Neural cell (in vitro differentiated cells): Measurements from ENCODE around the gene MID1. TPM values are rescaled to one million over a fixed set of nuclear protein-coding genes. Genes with fewer than 3 reads are reported as not detected.

Experiments
- H2AFZ ChIP-seq: fragments of 200-600, 300-800 bp; sonication (generic), shearing (Covaris generic); 2 replicates; pipeline ENCODE4 v1.6.0; 2014; ENCODE audit warnings: low read depth, mild to moderate bottlenecking, antibody characterized with exemption, low read length, moderate library complexity
- H3F3A ChIP-seq: fragments of 200-600 bp; shearing (Covaris generic); 2 replicates; pipeline ENCODE4 v1.6.1; 2016; ENCODE audit warnings: mild to moderate bottlenecking, moderate library complexity, mixed read lengths, antibody characterized with exemption, low read length; ENCODE audit not compliant: insufficient read depth, poor library complexity, severe bottlenecking
- H3K27ac ChIP-seq: fragments of 200-600, 300-800 bp; sonication (generic), shearing (Covaris generic); 2 replicates; pipeline ENCODE4 v1.5.1; 2014; ENCODE audit warnings: mild to moderate bottlenecking, low read length, moderate library complexity
- H3K27me3 ChIP-seq: fragments of 300-800, 200-600 bp; sonication (generic), shearing (Covaris generic); 2 replicates; pipeline ENCODE4 v1.6.0; 2014; ENCODE audit warnings: mild to moderate bottlenecking, low read depth, low read length, moderate library complexity; ENCODE audit not compliant: insufficient read depth
- H3K36me3 ChIP-seq: fragments of 300-800, 200-600 bp; sonication (generic), shearing (Covaris generic); 2 replicates; pipeline ENCODE4 v1.5.1; 2014; ENCODE audit warnings: mild to moderate bottlenecking, antibody characterized with exemption, low read length, moderate library complexity; ENCODE audit not compliant: insufficient read depth
- H3K4me2 ChIP-seq: fragments of 300-800, 200-600 bp; sonication (generic), shearing (Covaris generic); 2 replicates; pipeline ENCODE4 v1.6.0; 2014; ENCODE audit warnings: mild to moderate bottlenecking, low read length
- H3K4me3 ChIP-seq: fragments of 300-800, 200-600 bp; sonication (generic), shearing (Covaris generic); 2 replicates; pipeline ENCODE4 v1.5.1; 2014; ENCODE audit warnings: mild to moderate bottlenecking, low read length, moderate library complexity
- H3K79me2 ChIP-seq: fragments of 200-600 bp; shearing (Covaris generic); replicated peaks from 2 replicates; pipeline ENCODE4 v1.6.0; 2014; ENCODE audit warnings: mild to moderate bottlenecking, low read length, moderate library complexity; ENCODE audit not compliant: insufficient read depth
- H3K9ac ChIP-seq: fragments of 300-800, 200-600 bp; sonication (generic), shearing (Covaris generic); 2 replicates; pipeline ENCODE4 v1.6.1; 2016; ENCODE audit warnings: mild to moderate bottlenecking, low read length, mixed read lengths
- H3K9me2 ChIP-seq: fragments of 200-600 bp; shearing (Covaris generic); 2 replicates; pipeline ENCODE4 v1.6.1; 2016; ENCODE audit warnings: mild to moderate bottlenecking, low read length, mixed read lengths; ENCODE audit not compliant: insufficient read depth
- H3K9me3 ChIP-seq: fragments of 200-600, 300-800 bp; sonication (generic), shearing (Covaris generic); 2 replicates; pipeline ENCODE4 v1.6.1; 2016; ENCODE audit warnings: mild to moderate bottlenecking, mixed run types, low read length, moderate library complexity, mixed read lengths
- H4K20me1 ChIP-seq: fragments of 200-600 bp; shearing (Covaris generic); 2 replicates; pipeline ENCODE4 v1.6.1; 2016; ENCODE audit warnings: mild to moderate bottlenecking, mixed run types; ENCODE audit not compliant: insufficient read depth
- EP300 ChIP-seq: fragments of 450-650 bp; conservative IDR thresholded peaks from 2 replicates; pipeline ENCODE4 v1.6.1; 2014; ENCODE audit warnings: antibody characterized with exemption, mild to moderate bottlenecking, moderate library complexity; ENCODE audit not compliant: poor library complexity, severe bottlenecking
- EZH2 ChIP-seq: fragments of 200-600, 300-800 bp; shearing (Covaris generic), sonication (generic); IDR thresholded peaks from 2 replicates; pipeline ENCODE4 v1.6.1; 2014; ENCODE audit warnings: antibody characterized with exemption, low read length, borderline replicate concordance, mild to moderate bottlenecking; ENCODE audit not compliant: insufficient read depth, poor library complexity, severe bottlenecking
- MXI1 ChIP-seq: fragments of 450-650 bp; conservative IDR thresholded peaks from 2 replicates; pipeline ENCODE4 v1.6.1; 2014; ENCODE audit warnings: antibody characterized with exemption, mild to moderate bottlenecking; ENCODE audit not compliant: poor library complexity, severe bottlenecking
- POLR2AphosphoS5 ChIP-seq: IDR thresholded peaks from 2 replicates; pipeline ENCODE4 v1.6.1; 2012
- RAD21 ChIP-seq: fragments of 450-650 bp; conservative IDR thresholded peaks from 2 replicates; pipeline ENCODE4 v1.6.1; 2014; ENCODE audit warnings: antibody characterized with exemption, mild to moderate bottlenecking, moderate library complexity
- REST ChIP-seq: IDR thresholded peaks from 2 replicates; pipeline ENCODE4 v1.6.1; 2012; ENCODE audit warnings: borderline replicate concordance
- SMC3 ChIP-seq: fragments of 450-650 bp; conservative IDR thresholded peaks from 2 replicates; pipeline ENCODE4 v1.6.1; 2014; ENCODE audit warnings: antibody characterized with exemption, mild to moderate bottlenecking, moderate library complexity; ENCODE audit not compliant: poor library complexity
- polyA plus RNA-seq: library from polyadenylated mRNA; depleted of rRNA; stranded (reverse); fragments of >200 nt; gene quantifications from 2 replicates; pipeline ENCODE4 v1.2.3, GENCODE V29; 2014

Gene MID1
- polyA plus RNA-seq, 1 donor from 2014 or later: 16.6 TPM

- H3K79me2 ChIP-seq: peaks cover 67% of the 10 kb centered on the region
- no peaks in the 10 kb centered on the region for H3K27me3 ChIP-seq
- TF ChIP-seq POLR2AphosphoS5: no peak
- TF ChIP-seq SMC3: no peak
- no peak for TF ChIP-seq MXI1
- no peak for TF ChIP-seq EZH2
- H3F3A ChIP-seq: no peaks in the 10 kb centered on the region
- no peak overlapping the region for H3K4me2 ChIP-seq
- no peak overlapping the region for H2AFZ ChIP-seq
- no peaks in the 10 kb centered on the region for H3K9me2 ChIP-seq
- no peak overlapping the region for H3K9ac ChIP-seq
- no peak overlapping the region for H3K27ac ChIP-seq
- H4K20me1 ChIP-seq: no peaks in the 10 kb centered on the region
- no peaks in the 10 kb centered on the region for H3K9me3 ChIP-seq
- no peaks in the 10 kb centered on the region for H3K36me3 ChIP-seq
- no peak overlapping the region for H3K4me3 ChIP-seq
Measured at GRCh38 chrX:10612215-10612614, 8.2 kb downstream of the MID1 start.

GRCh38 chrX:10611441-10612090 lies 8.8 kb downstream of the MID1 start:
- H3K4me3 ChIP-seq: no peak overlapping the region
- no peaks in the 10 kb centered on the region for H3K9me2 ChIP-seq
- no peak overlapping the region for H3K4me2 ChIP-seq
- no peak overlapping the region for H2AFZ ChIP-seq
- H3K36me3 ChIP-seq: no peaks in the 10 kb centered on the region
- H3K27ac ChIP-seq: no peak overlapping the region
- H3K79me2 ChIP-seq: peaks cover 64% of the 10 kb centered on the region
- no peaks in the 10 kb centered on the region for H3K27me3 ChIP-seq
- H3K9me3 ChIP-seq: no peaks in the 10 kb centered on the region
- TF ChIP-seq RAD21 (no peak), POLR2AphosphoS5 (peak; percentile 27)
- no peaks in the 10 kb centered on the region for H4K20me1 ChIP-seq
- no peak overlapping the region for H3K9ac ChIP-seq
- no peaks in the 10 kb centered on the region for H3F3A ChIP-seq

GRCh38 chrX:10608099-10608498 lies 12.3 kb downstream of the MID1 start:
- H3K79me2 ChIP-seq: peaks cover 53% of the 10 kb centered on the region
- H2AFZ ChIP-seq: no peak overlapping the region
- H4K20me1 ChIP-seq: no peaks in the 10 kb centered on the region
- H3F3A ChIP-seq: no peaks in the 10 kb centered on the region
- no peaks in the 10 kb centered on the region for H3K9me3 ChIP-seq
- H3K27me3 ChIP-seq: no peaks in the 10 kb centered on the region
- no peak overlapping the region for H3K4me3 ChIP-seq
- H3K4me2 ChIP-seq: no peak overlapping the region
- no peaks in the 10 kb centered on the region for H3K36me3 ChIP-seq
- TF ChIP-seq REST: no peak
- no peak for TF ChIP-seq EP300
- TF ChIP-seq MXI1: no peak
- TF ChIP-seq SMC3: no peak
- no peak overlapping the region for H3K9ac ChIP-seq
- no peak overlapping the region for H3K27ac ChIP-seq
- no peaks in the 10 kb centered on the region for H3K9me2 ChIP-seq
